ENCODE results near the gene MRPL28. TPM values are rescaled to one million over a fixed set of nuclear protein-coding genes. Genes with fewer than 3 reads are reported as not detected.

Gene MRPL28
- total and polyA plus RNA-seq, 10 donors: 38.0 to 108 (median 55.8) TPM

- DNase-seq: peak; percentile 93
- TF ChIP-seq POLR2A (IDR thresholded peaks at IDR 0.05) (no peak), POLR2AphosphoS5 (IDR thresholded peaks at IDR 0.05) (peak; percentile 78 to 80 (median 79))
- intact Hi-C loops (cut with DNase I; ENCODE audit: low total_unique reads): no loop called here
- Histone ChIP-seq H3K27ac (peak within 1 kb of the TSS; percentile 59 to 92 (median 86)), H3K4me3 (peak within 1 kb of the TSS; percentile 86 to 100 (median 96)), H3K36me3 (peaks cover 0 to 9% (median 7%) of the 10 kb centered on the region in 6 donors), H3K4me1 (peaks cover 17 to 68% (median 49%) of the 10 kb centered on the region in 6 donors), H3K27me3 (replicated peaks in 1 of 7) (no peaks in the 10 kb centered on the region), H3K9me3 (no peaks in the 10 kb centered on the region)
- WGBS, 5 donors: 0 to 1% (median 0%) methylated on average over 14 to 123 of the region's 123 CpGs
Measured at GRCh38 chr16:381789-382717, 11.7 kb upstream of the MRPL28 start, which contains the start of gene PGAP6. Gene PGAP6 (minus strand): TSS chr16:381978. CDS start chr16:381821, 157 bp downstream.

DNA sequence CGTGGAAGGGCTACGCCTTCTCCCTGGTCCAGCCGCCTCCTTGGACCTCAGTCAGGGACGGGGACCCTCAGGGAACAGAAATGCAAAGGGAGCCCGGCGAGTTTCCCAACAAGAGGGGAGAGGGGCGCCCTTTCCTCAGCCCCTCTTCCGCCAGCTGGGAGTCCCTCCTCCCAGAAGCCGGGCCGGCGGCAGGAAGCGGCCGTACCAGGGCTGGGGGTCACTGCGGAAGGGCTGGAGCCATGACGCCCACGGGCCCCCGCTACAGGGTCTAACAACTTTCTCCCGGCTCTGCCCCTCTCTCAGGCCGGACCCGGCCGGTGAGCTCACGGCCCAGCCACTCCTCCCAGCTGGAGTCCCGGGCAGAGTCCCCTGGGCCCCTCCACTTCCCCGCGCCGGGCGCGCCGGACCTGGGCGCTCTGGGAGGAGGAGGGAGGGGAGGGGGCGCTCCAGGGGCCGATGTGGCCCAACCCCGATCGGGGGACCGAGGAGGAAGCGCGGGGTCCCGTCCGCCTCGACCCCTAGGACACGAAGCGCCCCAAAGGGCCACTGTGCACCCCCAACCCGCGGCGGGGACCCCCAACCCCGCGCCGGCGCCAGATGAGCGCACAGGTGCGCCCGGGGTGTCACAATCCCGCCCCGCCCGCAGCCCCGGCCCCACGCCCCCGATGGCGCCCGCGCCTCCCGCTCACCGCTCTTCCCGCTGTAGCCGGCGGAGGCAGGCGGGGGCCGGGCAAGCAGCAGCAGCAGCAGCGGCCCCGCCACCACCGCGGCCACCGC, 10.9 kb upstream of the MRPL28 start:
- TF ChIP-seq POLR2A (IDR thresholded peaks at IDR 0.05): no peak
- peak in 1 of 3 donors; percentile 34 for TF ChIP-seq POLR2AphosphoS5 (IDR thresholded peaks at IDR 0.05)
- no peak for TF ChIP-seq CTCF (IDR thresholded peaks at IDR 0.05 in 8 of 11, conservative IDR thresholded peaks at IDR 0.05 in 3 of 11)
- no peaks in the 10 kb centered on the region for H3K9me3 ChIP-seq
- H3K4me1 ChIP-seq: peaks cover 17 to 66% (median 49%) of the 10 kb centered on the region in 6 donors
- peak; percentile 92 for DNase-seq
- H3K4me3 ChIP-seq: peak overlapping the region; percentile 86 to 100 (median 96)
- no peaks in the 10 kb centered on the region for H3K27me3 ChIP-seq (replicated peaks in 1 of 7)
- H3K27ac ChIP-seq: peak overlapping the region; percentile 27 to 92 (median 82)
- WGBS, 5 donors: 0 to 2% (median 0%) methylated on average over 8 to 73 of the region's 73 CpGs
- intact Hi-C loops (cut with DNase I; ENCODE audit: low total_unique reads): no loop called here
- H3K36me3 ChIP-seq: peaks cover 0 to 17% (median 15%) of the 10 kb centered on the region in 6 donors

GRCh38 chr16:380762-381011, 10.3 kb upstream of the MRPL28 start:
- 5 to 32% (median 7%) methylated on average over 8 to 12 of the region's 12 CpGs for WGBS, 5 donors
- TF ChIP-seq POLR2AphosphoS5 (IDR thresholded peaks at IDR 0.05) (no peak), CTCF (IDR thresholded peaks at IDR 0.05 in 8 of 11, conservative IDR thresholded peaks at IDR 0.05 in 3 of 11) (no peak), POLR2A (IDR thresholded peaks at IDR 0.05) (no peak)
- H3K4me1 ChIP-seq: peaks cover 17 to 60% (median 49%) of the 10 kb centered on the region in 6 donors
- no peak for DNase-seq
- peak overlapping the region in 6 of 8 donors; percentile 78 to 92 (median 88) for H3K27ac ChIP-seq
- H3K27me3 ChIP-seq (replicated peaks in 1 of 7): no peaks in the 10 kb centered on the region
- intact Hi-C loops (cut with DNase I; ENCODE audit: low total_unique reads): no loop called here
- peaks cover 0 to 22% (median 20%) of the 10 kb centered on the region in 6 donors for H3K36me3 ChIP-seq
- peak overlapping the region; percentile 86 to 100 (median 96) for H3K4me3 ChIP-seq
- H3K9me3 ChIP-seq: no peaks in the 10 kb centered on the region

DNA sequence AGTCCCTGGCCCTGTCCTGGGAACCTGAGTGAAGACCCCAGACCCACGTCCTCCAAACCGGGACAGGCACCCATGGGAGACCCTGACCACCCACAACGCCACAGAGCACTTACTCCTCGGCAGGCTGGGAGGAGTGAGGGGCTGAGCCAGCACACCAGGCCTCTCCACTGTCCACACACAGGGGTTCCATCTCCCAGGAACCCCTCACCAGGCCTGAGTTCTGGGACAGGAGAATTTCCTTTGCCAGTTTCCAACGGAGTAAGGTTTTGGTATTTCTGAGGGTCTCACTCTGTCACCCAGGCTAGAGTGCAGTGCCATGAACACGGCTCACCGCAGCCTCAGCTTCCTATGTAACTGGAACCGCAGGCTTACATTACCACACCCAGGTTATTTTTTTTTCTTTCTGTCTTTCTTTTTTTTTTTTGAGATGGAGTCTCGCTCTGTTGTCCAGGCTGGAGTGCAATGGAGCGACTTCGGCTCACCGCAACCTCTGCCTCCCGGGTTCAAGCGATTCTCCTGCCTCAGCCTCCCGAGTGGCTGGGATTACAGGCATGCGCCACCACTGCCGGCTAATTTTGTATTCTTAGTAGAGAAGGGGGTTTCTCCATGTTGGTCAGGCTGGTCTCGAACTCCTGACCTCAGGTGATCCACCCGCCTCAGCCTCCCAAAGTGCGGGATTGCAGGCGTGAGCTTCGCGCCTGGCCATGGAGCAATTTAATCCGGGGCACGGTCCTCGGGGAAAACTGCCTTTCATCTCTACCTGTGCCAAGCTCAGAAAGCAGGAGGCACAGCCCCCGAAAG, 9.8 kb upstream of the MRPL28 start:
- intact Hi-C loops (cut with DNase I; ENCODE audit: low total_unique reads): no loop called here
- Histone ChIP-seq H3K36me3 (peaks cover 0 to 28% (median 23%) of the 10 kb centered on the region in 6 donors), H3K4me3 (peak overlapping the region in 6 of 8 donors; percentile 86 to 100 (median 96)), H3K27ac (peak overlapping the region in 3 of 8 donors; percentile 12 to 92 (median 91)), H3K27me3 (replicated peaks in 1 of 7) (no peaks in the 10 kb centered on the region), H3K4me1 (peaks cover 17 to 60% (median 49%) of the 10 kb centered on the region in 6 donors), H3K9me3 (no peaks in the 10 kb centered on the region)
- no peak for DNase-seq
- no peak for TF ChIP-seq CTCF (IDR thresholded peaks at IDR 0.05 in 8 of 11, conservative IDR thresholded peaks at IDR 0.05 in 3 of 11)
- TF ChIP-seq POLR2A (IDR thresholded peaks at IDR 0.05): no peak
- no peak for TF ChIP-seq POLR2AphosphoS5 (IDR thresholded peaks at IDR 0.05)
- WGBS, 5 donors: 81 to 85% (median 82%) methylated on average over 23 to 27 of the region's 27 CpGs

Measured in spleen (tissue), 11 donors.